ENCODE measurements around the gene CSRP2.

GRCh38 chr12:76811976-76812375 lies 66.8 kb downstream of the CSRP2 start:
- TF ChIP-seq POLR2AphosphoS5 (IDR thresholded peaks at IDR 0.05) (no peak), POLR2A (IDR thresholded peaks at IDR 0.05) (no peak), CTCF (IDR thresholded peaks at IDR 0.05) (no peak), EP300 (IDR thresholded peaks at IDR 0.05) (no peak)

Data from suprapubic skin (tissue), 4 donors.